ENCODE measurements around the gene METTL25. TPM values are rescaled to one million over a fixed set of nuclear protein-coding genes. Genes with fewer than 3 reads are reported as not detected.

The METTL25 gene
- total RNA-seq, 5 donors from 2014 or later (not counting 1 experiment from before 2014, with no cell fraction given), result 14.5 to 19.7 (median 19.0) TPM

GRCh38 chr12:82378997-82379396 is 20.7 kb downstream of the METTL25 start:
- Mint-ChIP-seq H3K4me1 (no peaks in the 10 kb centered on the region), H3K27me3 (no peaks in the 10 kb centered on the region), H3K27ac (no peak overlapping the region), H3K36me3 (peaks cover 31% of the 10 kb centered on the region), H3K4me3 (no peak overlapping the region), H3K9me3 (peaks cover 0 to 15% (median 8%) of the 10 kb centered on the region in 3 donors)
- no peak for DNase-seq
- no peak overlapping the region for H3K27ac ChIP-seq (ENCODE audit: low read length)
- H3K4me1 ChIP-seq (ENCODE audit: control insufficient read depth in 1 of 2, extremely low read depth in 1 of 2, insufficient read depth in 2 of 2, low read length in 2 of 2), result no peaks in the 10 kb centered on the region
- no peaks in the 10 kb centered on the region for H3K36me3 ChIP-seq (ENCODE audit: control insufficient read depth in 2 of 2, extremely low read depth in 1 of 2, insufficient read depth in 1 of 2, low read length in 1 of 2)
- ATAC-seq (replicated peaks in 1 of 4), result no peak
- POLR2A ChIA-PET, result no interaction called here
- H3K27me3 ChIP-seq (replicated peaks in 1 of 2; ENCODE audit: control insufficient read depth in 2 of 2, extremely low read depth in 1 of 2, insufficient read depth in 2 of 2, low read length in 1 of 2), result no peaks in the 10 kb centered on the region
- H3K4me3 ChIP-seq (ENCODE audit: control insufficient read depth in 1 of 2, extremely low read depth in 1 of 2, low read length in 1 of 2), result no peak overlapping the region
- peaks cover 6% of the 10 kb centered on the region for H3K9me3 ChIP-seq
- CTCF ChIA-PET, result no interaction called here

- no CpG with 5 or more reads among the region's 2 CpGs for WGBS (ENCODE audit: insufficient coverage)
- H3K27me3 Mint-ChIP-seq, result no peaks in the 10 kb centered on the region
These were observed 25.7 kb downstream of the METTL25 start for GRCh38 chr12:82383930-82384552.

GRCh38 chr12:82398879-82399278 is 40.5 kb downstream of the METTL25 start:
- Mint-ChIP-seq H3K9me3 (no peaks in the 10 kb centered on the region), H3K27ac (no peak overlapping the region), H3K4me1 (no peaks in the 10 kb centered on the region), H3K27me3 (no peaks in the 10 kb centered on the region), H3K4me3 (no peak overlapping the region), H3K36me3 (peaks cover 38% of the 10 kb centered on the region)
- no peak for DNase-seq
- Histone ChIP-seq H3K4me1 (ENCODE audit: control insufficient read depth in 1 of 2, extremely low read depth in 1 of 2, insufficient read depth in 2 of 2, low read length in 2 of 2) (no peaks in the 10 kb centered on the region), H3K36me3 (ENCODE audit: control insufficient read depth in 2 of 2, extremely low read depth in 1 of 2, insufficient read depth in 1 of 2, low read length in 1 of 2) (peaks cover 0 to 8% of the 10 kb centered on the region in 2 donors), H3K27ac (ENCODE audit: low read length) (no peak overlapping the region), H3K4me3 (ENCODE audit: control insufficient read depth in 1 of 2, extremely low read depth in 1 of 2, low read length in 1 of 2) (no peak overlapping the region), H3K9me3 (no peaks in the 10 kb centered on the region), H3K27me3 (replicated peaks in 1 of 2; ENCODE audit: control insufficient read depth in 2 of 2, extremely low read depth in 1 of 2, insufficient read depth in 2 of 2, low read length in 1 of 2) (no peaks in the 10 kb centered on the region)
- POLR2A ChIA-PET, result interaction anchor here in 1 of 2 donors (0.6 kb wide), 1 partner anchor 38 kb away, joined by 3 read pairs; no protein-coding TSS in a partner anchor
- ATAC-seq (replicated peaks in 1 of 4), result no peak
- CTCF ChIA-PET, result no interaction called here

More at GRCh38 chr12:82383930-82384552, 25.7 kb downstream of the METTL25 start:
- ChIA-PET CTCF (interaction anchor here in 1 of 2 donors (0.6 kb wide), 1 partner anchor 441 kb away, joined by 3 read pairs; no protein-coding TSS in a partner anchor), POLR2A (no interaction called here)
- H3K27ac ChIP-seq (ENCODE audit: low read length), result no peak overlapping the region
- Mint-ChIP-seq H3K4me3 (no peak overlapping the region), H3K36me3 (peaks cover 32% of the 10 kb centered on the region), H3K27ac (no peak overlapping the region), H3K4me1 (no peaks in the 10 kb centered on the region), H3K9me3 (peaks cover 0 to 7% (median 5%) of the 10 kb centered on the region in 3 donors)
- H3K27me3 ChIP-seq (replicated peaks in 1 of 2; ENCODE audit: control insufficient read depth in 2 of 2, extremely low read depth in 1 of 2, insufficient read depth in 2 of 2, low read length in 1 of 2), result no peaks in the 10 kb centered on the region
- no peaks in the 10 kb centered on the region for H3K36me3 ChIP-seq (ENCODE audit: control insufficient read depth in 2 of 2, extremely low read depth in 1 of 2, insufficient read depth in 1 of 2, low read length in 1 of 2)
- H3K9me3 ChIP-seq, result no peaks in the 10 kb centered on the region
- ATAC-seq (replicated peaks in 1 of 4) (no peak), DNase-seq (no peak)
- H3K4me3 ChIP-seq (ENCODE audit: control insufficient read depth in 1 of 2, extremely low read depth in 1 of 2, low read length in 1 of 2), result no peak overlapping the region
- no peaks in the 10 kb centered on the region for H3K4me1 ChIP-seq (ENCODE audit: control insufficient read depth in 1 of 2, extremely low read depth in 1 of 2, insufficient read depth in 2 of 2, low read length in 2 of 2)

- H3K4me3 ChIP-seq (ENCODE audit: control insufficient read depth in 1 of 2, extremely low read depth in 1 of 2, low read length in 1 of 2), result no peak overlapping the region
- Mint-ChIP-seq H3K27ac (no peak overlapping the region), H3K4me3 (no peak overlapping the region), H3K27me3 (no peaks in the 10 kb centered on the region), H3K4me1 (no peaks in the 10 kb centered on the region), H3K36me3 (peaks cover 35% of the 10 kb centered on the region), H3K9me3 (no peaks in the 10 kb centered on the region)
- H3K36me3 ChIP-seq (ENCODE audit: control insufficient read depth in 2 of 2, extremely low read depth in 1 of 2, insufficient read depth in 1 of 2, low read length in 1 of 2), result peaks cover 0 to 5% of the 10 kb centered on the region in 2 donors
- no peaks in the 10 kb centered on the region for H3K27me3 ChIP-seq (replicated peaks in 1 of 2; ENCODE audit: control insufficient read depth in 2 of 2, extremely low read depth in 1 of 2, insufficient read depth in 2 of 2, low read length in 1 of 2)
- ChIA-PET CTCF (no interaction called here), POLR2A (interaction anchor here in 1 of 2 donors (0.6 kb wide), 2 partner anchors 17 to 27 kb away, joined by 3 to 6 read pairs; no protein-coding TSS in a partner anchor)
- DNase-seq (no peak), ATAC-seq (replicated peaks in 1 of 4) (no peak)
- no CpG with 5 or more reads among the region's 2 CpGs for WGBS (ENCODE audit: insufficient coverage)
- H3K27ac ChIP-seq (ENCODE audit: low read length), result no peak overlapping the region
- H3K4me1 ChIP-seq (ENCODE audit: control insufficient read depth in 1 of 2, extremely low read depth in 1 of 2, insufficient read depth in 2 of 2, low read length in 2 of 2), result no peaks in the 10 kb centered on the region
- H3K9me3 ChIP-seq, result no peaks in the 10 kb centered on the region
These were observed 42.5 kb downstream of the METTL25 start for GRCh38 chr12:82400819-82401218.

- peaks cover 2% of the 10 kb centered on the region in 2 donors for H3K36me3 ChIP-seq (ENCODE audit: control insufficient read depth in 2 of 2, extremely low read depth in 1 of 2, insufficient read depth in 1 of 2, low read length in 1 of 2)
- Mint-ChIP-seq H3K4me1 (no peaks in the 10 kb centered on the region), H3K27me3 (no peaks in the 10 kb centered on the region), H3K36me3 (peaks cover 55% of the 10 kb centered on the region), H3K27ac (no peak overlapping the region), H3K4me3 (no peak overlapping the region), H3K9me3 (no peaks in the 10 kb centered on the region)
- H3K27me3 ChIP-seq (replicated peaks in 1 of 2; ENCODE audit: control insufficient read depth in 2 of 2, extremely low read depth in 1 of 2, insufficient read depth in 2 of 2, low read length in 1 of 2), result no peaks in the 10 kb centered on the region
- no peak for ATAC-seq (replicated peaks in 1 of 4)
- no peaks in the 10 kb centered on the region for H3K9me3 ChIP-seq
- no peaks in the 10 kb centered on the region for H3K4me1 ChIP-seq (ENCODE audit: control insufficient read depth in 1 of 2, extremely low read depth in 1 of 2, insufficient read depth in 2 of 2, low read length in 2 of 2)
- no CpG with 5 or more reads among the region's 1 CpG for WGBS (ENCODE audit: insufficient coverage)
- CTCF ChIA-PET, result interaction anchor here in 1 of 2 donors (0.7 kb wide), 1 partner anchor 30 kb away, joined by 3 read pairs; no protein-coding TSS in a partner anchor
- POLR2A ChIA-PET, result no interaction called here
- no peak overlapping the region for H3K4me3 ChIP-seq (ENCODE audit: control insufficient read depth in 1 of 2, extremely low read depth in 1 of 2, low read length in 1 of 2)
- no peak overlapping the region for H3K27ac ChIP-seq (ENCODE audit: low read length)
- no peak for DNase-seq
These were observed 48.3 kb downstream of the METTL25 start for GRCh38 chr12:82406651-82407050.

- Mint-ChIP-seq H3K9me3 (no peaks in the 10 kb centered on the region), H3K4me1 (no peaks in the 10 kb centered on the region), H3K27me3 (no peaks in the 10 kb centered on the region), H3K4me3 (no peak overlapping the region), H3K27ac (no peak overlapping the region), H3K36me3 (peaks cover 55% of the 10 kb centered on the region)
- Histone ChIP-seq H3K9me3 (no peaks in the 10 kb centered on the region), H3K4me3 (ENCODE audit: control insufficient read depth in 1 of 2, extremely low read depth in 1 of 2, low read length in 1 of 2) (no peak overlapping the region), H3K4me1 (ENCODE audit: control insufficient read depth in 1 of 2, extremely low read depth in 1 of 2, insufficient read depth in 2 of 2, low read length in 2 of 2) (no peaks in the 10 kb centered on the region), H3K36me3 (ENCODE audit: control insufficient read depth in 2 of 2, extremely low read depth in 1 of 2, insufficient read depth in 1 of 2, low read length in 1 of 2) (peaks cover 2% of the 10 kb centered on the region in 2 donors), H3K27me3 (replicated peaks in 1 of 2; ENCODE audit: control insufficient read depth in 2 of 2, extremely low read depth in 1 of 2, insufficient read depth in 2 of 2, low read length in 1 of 2) (no peaks in the 10 kb centered on the region), H3K27ac (ENCODE audit: low read length) (no peak overlapping the region)
- ChIA-PET CTCF (no interaction called here), POLR2A (no interaction called here)
- DNase-seq, result no peak
- WGBS (ENCODE audit: insufficient coverage), result 91% methylated on average over 5 of the region's 5 CpGs
- ATAC-seq (replicated peaks in 1 of 4), result no peak
These were observed 49.2 kb downstream of the METTL25 start for GRCh38 chr12:82407481-82407880.
